Adrenal gland (tissue), 12 donors: ENCODE data around the gene POLE2. TPM values are rescaled to one million over a fixed set of nuclear protein-coding genes. Genes with fewer than 3 reads are reported as not detected.
A peak's percentile ranks its signal among the peaks of the same experiment; 100 is the strongest.

Experiments
- DNase-seq, 7 donors: peaks; one replicate each; pipeline ENCODE4 v3.0.0-alpha.2; 2019 to 2020
- H3K27ac ChIP-seq, 5 donors: fragments of 200-600 bp; sonication (generic) in 4 of 5; 1 replicate in 3 of 5; 2 replicates in 2 of 5; pipeline versions ENCODE4 v1.5.1 to v1.8.0; 2016 to 2020; ENCODE audit warnings: mild to moderate bottlenecking in 1 of 5
- H3K27me3 ChIP-seq: fragments of 200-600 bp; 2 replicates; pipeline ENCODE4 v1.8.0; 2021
- H3K36me3 ChIP-seq, 2 donors: fragments of 200-600 bp; replicated peaks in 1 of 2; 1 replicate in 1 of 2; 2 replicates in 1 of 2; pipeline versions ENCODE4 v1.5.1 to v1.8.0; 2018 to 2022
- H3K4me1 ChIP-seq, 2 donors: fragments of 200-600 bp; replicated peaks in 1 of 2; 1 replicate in 1 of 2; 2 replicates in 1 of 2; pipeline versions ENCODE4 v1.5.1 to v1.8.0; 2018 to 2021
- H3K4me3 ChIP-seq, 4 donors: fragments of 200-600 bp; sonication (generic) in 3 of 4; one replicate each; pipeline ENCODE4 v1.5.1; 2016 to 2018
- H3K9me3 ChIP-seq, 3 donors: fragments of 200-600 bp; sonication (generic) in 1 of 3; replicated peaks in 1 of 3; 1 replicate in 2 of 3; 2 replicates in 1 of 3; pipeline versions ENCODE4 v1.5.1 to v1.8.0; 2016 to 2021
- CTCF ChIP-seq, 6 experiments: fragments of 450-650 bp in 4 of 6; fragments of 200-600 bp in 2 of 6; sonication (generic) in 1 of 6; IDR thresholded peaks; 1 replicate in 5 of 6; 2 replicates in 1 of 6; pipeline versions ENCODE4 v1.5.1 to v1.8.0; 2016 to 2021; ENCODE audit warnings: antibody characterized with exemption in 6 of 6, mild to moderate bottlenecking in 2 of 6, moderate library complexity in 1 of 6
- POLR2A ChIP-seq, 2 donors: fragments of 450-650 bp; IDR thresholded peaks; one replicate each; pipeline ENCODE4 v1.6.1; 2017; ENCODE audit warnings: antibody characterized with exemption in 2 of 2, mild to moderate bottlenecking in 2 of 2, moderate library complexity in 1 of 2
- WGBS, 4 donors: extraction: QIAGEN DNeasy Blood & Tissue Kit in 2 of 4; methylation state at CpG; one replicate each; pipeline versions ENCODE4 v1.1.5 to v1.1.7; 2013 to 2017; 5-methylcytosine and 5-hydroxymethylcytosine counted together
- intact Hi-C, 2 donors: fragments of 100-400 bp; cut with DNase I; formaldehyde crosslinking; loops; one replicate each; pipeline versions ENCODE4 v1.14.1 to v1.15.0; 2022 to 2023
- polyA plus RNA-seq, 3 donors: library from polyadenylated mRNA; stranded (reverse); fragments of 200-250 nt in 2 of 3; fragments of 350-450 nt in 1 of 3; fragmentation: Illumina TruSeq in 1 of 3; extraction: RNeasy Lipid Tissue Mini Kit (QIAGEN cat#74804) in 1 of 3; gene quantifications; one replicate each; pipeline ENCODE4 v1.2.3, GENCODE V29; 2013 to 2014
- total RNA-seq, 9 donors: library from RNA; depleted of rRNA in 4 of 9; stranded (reverse); fragments of >200 nt in 4 of 9; fragments of 120-200 nt in 1 of 9; fragmentation: NEBNext Ultra II Directional in 1 of 9; extraction: Animal tissue kit (Norgen Biotek cat#: 25700) in 1 of 9; gene quantifications; one replicate each; pipeline versions ENCODE4 v1.1.0 to v1.2.4, GENCODE V29; 2013 to 2023
- donor health status: healthy with polysubstance abuse.
- donor health status: Bipolar disorder and iron deficiency.
- donor health status: DM: yes; HTN: yes; CAD: no.
- donor health status: DM: no; HTN: no; CAD: no.
- donor health status: DM: no; HTN: no; CAD: no.
- donor health status: DM: yes; HTN: yes; CAD: no.

POLE2 gene
- total and polyA plus RNA-seq, 12 donors: 0.95 to 10.4 (median 1.7) TPM

DNA sequence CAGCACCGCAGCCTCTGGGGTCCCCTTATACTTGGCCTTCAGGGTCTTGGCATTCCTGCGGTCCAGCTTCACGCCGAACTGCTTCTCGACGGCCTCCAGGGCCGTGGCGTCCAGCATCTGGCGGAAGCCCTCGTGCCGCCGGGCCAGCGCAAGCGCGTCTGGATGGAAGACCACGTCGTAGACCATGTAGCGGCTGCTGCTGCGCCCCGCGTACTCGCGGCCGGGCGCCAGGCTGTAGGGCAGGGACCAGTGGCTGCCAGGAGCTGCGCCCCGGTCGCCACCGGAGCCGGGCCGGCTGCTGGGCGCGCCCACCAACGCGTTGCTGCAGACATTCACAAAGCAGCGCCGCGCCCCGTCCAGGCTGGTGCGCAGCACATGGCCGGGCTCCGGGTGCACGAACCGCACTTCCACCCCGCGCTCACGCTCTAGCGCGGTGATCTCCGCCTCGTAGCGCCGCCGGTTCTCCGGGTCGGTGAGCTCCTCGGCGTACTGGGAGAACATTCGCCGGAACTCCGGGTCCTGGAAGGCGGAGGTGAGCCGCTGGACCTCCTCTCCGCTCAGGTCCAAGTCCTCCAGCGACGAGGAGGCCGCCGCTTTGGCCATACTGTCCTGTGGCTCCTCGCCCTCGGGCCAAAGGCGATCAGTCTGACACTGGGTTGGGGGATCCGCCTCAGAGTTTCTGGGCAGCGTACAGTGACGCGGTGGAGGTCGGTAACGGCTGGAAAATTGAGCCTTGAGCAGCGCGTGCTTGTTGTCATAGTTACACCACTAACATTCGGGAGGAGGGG, 53.3 kb downstream of the POLE2 start, which contains the start of gene DNAAF2:
Gene DNAAF2 (minus strand): TSS at position 698 of the 788 bp plus-strand sequence. CDS start 95 bp downstream, at position 603.
- TF ChIP-seq CTCF (IDR thresholded peaks at IDR 0.05): no peak
- peak; percentile 34 to 57 for TF ChIP-seq POLR2A (IDR thresholded peaks at IDR 0.05)
- intact Hi-C loops: loop anchor here (5.0 to 10.0 kb wide), 2 partner anchors 130 to 133 kb away; partner anchors contain the start of gene KLHDC2 (in 2 of the 2)
- Histone ChIP-seq H3K4me1 (peaks cover 24 to 33% of the 10 kb centered on the region in 2 donors), H3K27me3 (no peaks in the 10 kb centered on the region), H3K27ac (peak within 1 kb of the TSS; percentile 73 to 99 (median 98)), H3K9me3 (no peaks in the 10 kb centered on the region), H3K36me3 (peaks cover 0 to 5% of the 10 kb centered on the region in 2 donors), H3K4me3 (peak within 1 kb of the TSS; percentile 43 to 91 (median 87))
- DNase-seq: peak; percentile 77 to 89 (median 81)
- WGBS, 4 donors: 0 to 4% (median 0%) methylated on average over 5 to 80 of the region's 80 CpGs

- Histone ChIP-seq H3K4me1 (peaks cover 24 to 33% of the 10 kb centered on the region in 2 donors), H3K27me3 (no peaks in the 10 kb centered on the region), H3K4me3 (peak overlapping the region; percentile 43 to 91 (median 87)), H3K27ac (peak overlapping the region; percentile 73 to 99 (median 98)), H3K36me3 (peaks cover 0 to 5% of the 10 kb centered on the region in 2 donors), H3K9me3 (no peaks in the 10 kb centered on the region)
- WGBS, 4 donors: 0% methylated on average over 16 to 101 of the region's 101 CpGs
- peak; percentile 92 to 95 (median 93) for DNase-seq
- peak; percentile 88 to 89 for TF ChIP-seq POLR2A (IDR thresholded peaks at IDR 0.05)
- TF ChIP-seq CTCF (IDR thresholded peaks at IDR 0.05): peak; percentile 48 to 81 (median 76)
- intact Hi-C loops: loop anchor here in 1 of 2 donors (10.0 kb wide), 1 partner anchor 131 kb away; the partner anchor contains the start of gene KLHDC2
Observed at GRCh38 chr14:49633640-49634546, 54.1 kb downstream of the POLE2 start.

DNA sequence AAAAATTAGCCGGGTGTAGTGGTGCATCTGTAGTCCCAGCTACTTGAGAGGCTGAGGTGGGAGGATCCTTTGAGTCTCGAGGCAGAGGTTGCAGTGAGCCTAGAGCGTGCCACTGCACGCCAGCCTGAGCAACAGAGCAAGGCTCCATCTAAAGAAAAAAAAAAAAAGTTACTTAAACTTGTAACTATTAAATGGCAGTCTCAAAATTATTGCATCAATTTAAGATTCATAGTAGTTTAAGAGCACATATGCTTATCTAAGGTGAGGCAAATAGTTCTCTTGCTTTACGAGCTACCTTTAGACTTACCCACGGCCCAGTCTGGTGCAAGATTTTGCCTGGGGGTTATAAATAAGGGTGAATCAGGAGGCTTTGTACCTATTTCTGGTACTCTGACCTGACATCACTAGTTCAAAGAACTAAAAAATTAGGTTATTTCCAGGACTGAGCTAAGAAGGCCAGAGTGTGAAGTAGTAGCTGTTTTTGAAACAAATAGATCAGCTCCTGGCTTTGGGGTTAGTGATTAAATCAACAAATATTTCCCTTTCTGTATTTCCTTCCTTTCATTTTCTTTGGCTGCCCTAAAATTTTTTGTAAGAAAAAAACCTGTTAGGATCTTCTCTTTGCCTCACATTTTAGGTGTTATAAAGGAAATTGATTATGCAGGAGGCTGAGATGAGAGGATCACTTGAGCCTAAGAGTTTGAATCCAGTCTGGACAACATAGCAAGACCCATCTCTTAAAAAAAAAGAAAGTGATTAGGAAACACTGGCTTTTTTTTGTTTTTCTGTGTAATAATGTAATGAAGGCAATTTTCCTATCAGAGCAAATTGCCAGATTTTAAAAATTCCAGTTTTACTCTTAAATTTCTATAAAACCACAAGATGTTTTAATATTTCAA, 63.8 kb downstream of the POLE2 start:
- DNase-seq: no peak
- intact Hi-C loops: no loop called here
- no peaks in the 10 kb centered on the region for H3K9me3 ChIP-seq
- peaks cover 18 to 44% of the 10 kb centered on the region in 2 donors for H3K4me1 ChIP-seq
- TF ChIP-seq POLR2A (IDR thresholded peaks at IDR 0.05): no peak
- TF ChIP-seq CTCF (IDR thresholded peaks at IDR 0.05): no peak
- peaks cover 0 to 10% of the 10 kb centered on the region in 2 donors for H3K36me3 ChIP-seq
- no peak overlapping the region for H3K4me3 ChIP-seq
- H3K27me3 ChIP-seq: no peaks in the 10 kb centered on the region
- H3K27ac ChIP-seq: peak overlapping the region in 1 of 5 donors; percentile 23
- 77 to 82% (median 79%) methylated on average over 6 of the region's 6 CpGs for WGBS, 4 donors
